ENCODE measurements around the gene WDR75. TPM values are rescaled to one million over a fixed set of nuclear protein-coding genes. Genes with fewer than 3 reads are reported as not detected.
A peak's percentile ranks its signal among the peaks of the same experiment; 100 is the strongest.

The WDR75 gene
- total and polyA plus RNA-seq, 9 donors = 29.1 to 39.6 (median 34.5) TPM

DNA sequence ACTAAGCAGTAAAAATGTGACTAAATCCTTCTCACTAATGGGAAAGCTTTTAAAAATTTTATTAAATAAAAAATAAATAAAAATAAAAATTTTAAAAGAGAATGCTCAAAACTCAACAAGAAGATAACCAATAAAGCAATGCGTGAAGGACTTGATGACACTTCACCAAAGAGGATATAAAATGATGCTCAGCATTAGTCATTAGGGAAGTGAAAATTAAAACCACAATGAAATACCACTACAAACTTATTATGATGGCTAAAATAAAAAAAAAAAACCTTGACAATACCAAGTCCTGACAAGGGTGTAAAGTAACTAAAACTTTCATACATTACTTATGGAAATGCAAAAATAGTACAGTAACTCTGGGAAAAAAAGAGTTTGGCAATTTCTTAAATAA, 3.3 kb upstream of the WDR75 start:
- Histone ChIP-seq H3K27ac (ENCODE audit: low read length) (no peak overlapping the region), H3K9me3 (replicated peaks; ENCODE audit: control insufficient read depth, low read depth, low read length) (no peaks in the 10 kb centered on the region), H3K36me3 (ENCODE audit: control insufficient read depth, insufficient read depth, low read length) (no peaks in the 10 kb centered on the region), H3K27me3 (ENCODE audit: control insufficient read depth, insufficient read depth, low read length) (no peaks in the 10 kb centered on the region), H3K4me1 (ENCODE audit: control insufficient read depth, insufficient read depth, low read length) (peaks cover 5% of the 10 kb centered on the region), H3K4me3 (ENCODE audit: low read length) (no peak overlapping the region)
- no CpG with 5 or more reads among the region's 1 CpG for WGBS (ENCODE audit: insufficient coverage)
- no peak for DNase-seq

DNA sequence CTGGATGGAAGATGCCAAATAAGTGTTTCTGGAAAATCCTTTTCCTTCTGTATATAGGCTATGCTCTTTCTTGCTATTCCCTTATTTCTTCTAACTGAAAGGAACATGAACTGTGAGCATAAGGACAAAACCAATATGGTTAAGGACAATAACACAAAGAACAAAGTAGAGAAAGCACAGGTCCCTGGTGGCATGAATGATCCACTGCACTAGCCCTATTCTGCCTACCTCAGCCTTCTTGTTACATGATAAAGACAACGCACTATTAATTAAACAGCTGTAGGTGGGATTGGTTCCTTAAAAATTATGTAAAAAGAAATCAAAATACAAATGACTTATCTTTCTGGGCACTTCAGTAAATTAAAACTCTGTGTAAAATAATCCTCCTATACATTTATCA, 1.9 kb upstream of the WDR75 start:
- Histone ChIP-seq H3K27ac (ENCODE audit: low read length) (no peak overlapping the region), H3K36me3 (ENCODE audit: control insufficient read depth, insufficient read depth, low read length) (peaks cover 3% of the 10 kb centered on the region), H3K27me3 (ENCODE audit: control insufficient read depth, insufficient read depth, low read length) (no peaks in the 10 kb centered on the region), H3K4me3 (ENCODE audit: low read length) (no peak overlapping the region), H3K9me3 (replicated peaks; ENCODE audit: control insufficient read depth, low read depth, low read length) (no peaks in the 10 kb centered on the region), H3K4me1 (ENCODE audit: control insufficient read depth, insufficient read depth, low read length) (peaks cover 5% of the 10 kb centered on the region)
- DNase-seq = no peak
- WGBS (ENCODE audit: insufficient coverage) = no CpG with 5 or more reads among the region's 1 CpG

DNA sequence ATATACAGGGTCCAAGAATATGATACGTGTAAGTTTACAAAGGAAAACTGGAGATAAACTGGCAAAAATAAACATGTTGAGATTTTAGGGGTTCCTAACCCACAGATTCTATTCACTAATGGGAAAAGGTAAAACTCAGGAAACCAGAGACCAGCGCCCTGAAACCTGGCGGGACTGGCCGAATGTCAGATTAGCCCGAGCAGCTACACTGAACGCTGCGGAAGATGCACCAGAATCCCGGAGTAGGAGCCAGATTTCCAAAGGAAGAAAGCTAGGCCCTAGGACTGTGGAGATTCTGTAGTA, 679 bp upstream of the WDR75 start:
- no peak for DNase-seq
- peaks cover 5% of the 10 kb centered on the region for H3K4me1 ChIP-seq (ENCODE audit: control insufficient read depth, insufficient read depth, low read length)
- H3K36me3 ChIP-seq (ENCODE audit: control insufficient read depth, insufficient read depth, low read length) = peaks cover 3% of the 10 kb centered on the region
- H3K27ac ChIP-seq (ENCODE audit: low read length) = peak overlapping the region; percentile 98
- WGBS (ENCODE audit: insufficient coverage) = 0% methylated on average over 7 of the region's 8 CpGs
- H3K4me3 ChIP-seq (ENCODE audit: low read length) = peak overlapping the region; percentile 94
- no peaks in the 10 kb centered on the region for H3K9me3 ChIP-seq (replicated peaks; ENCODE audit: control insufficient read depth, low read depth, low read length)
- no peaks in the 10 kb centered on the region for H3K27me3 ChIP-seq (ENCODE audit: control insufficient read depth, insufficient read depth, low read length)

DNA sequence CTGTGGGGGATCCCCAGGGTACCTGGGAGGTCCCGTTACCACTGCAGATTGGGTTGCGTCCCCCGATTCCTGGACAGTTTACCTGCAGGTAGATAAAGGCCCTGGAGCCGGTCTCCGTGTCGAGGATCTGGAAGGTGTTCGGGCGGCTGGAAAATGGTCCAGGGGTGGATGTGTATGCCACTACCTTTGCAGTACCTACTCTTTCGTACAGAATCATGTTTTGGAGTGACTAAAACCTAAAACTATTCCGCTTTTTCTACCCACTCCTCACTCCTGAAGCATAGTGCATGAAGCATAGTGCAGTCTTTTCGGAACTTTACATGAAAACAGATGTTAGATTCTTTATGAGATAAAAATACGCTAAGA, 418 bp downstream of the WDR75 start:
- 5% methylated on average over 3 of the region's 12 CpGs for WGBS (ENCODE audit: insufficient coverage)
- peak overlapping the region; percentile 98 for H3K27ac ChIP-seq (ENCODE audit: low read length)
- H3K36me3 ChIP-seq (ENCODE audit: control insufficient read depth, insufficient read depth, low read length) = peaks cover 8% of the 10 kb centered on the region
- DNase-seq = no peak
- no peaks in the 10 kb centered on the region for H3K9me3 ChIP-seq (replicated peaks; ENCODE audit: control insufficient read depth, low read depth, low read length)
- H3K4me3 ChIP-seq (ENCODE audit: low read length) = peak overlapping the region; percentile 94
- H3K27me3 ChIP-seq (ENCODE audit: control insufficient read depth, insufficient read depth, low read length) = no peaks in the 10 kb centered on the region
- peaks cover 5% of the 10 kb centered on the region for H3K4me1 ChIP-seq (ENCODE audit: control insufficient read depth, insufficient read depth, low read length)

DNA sequence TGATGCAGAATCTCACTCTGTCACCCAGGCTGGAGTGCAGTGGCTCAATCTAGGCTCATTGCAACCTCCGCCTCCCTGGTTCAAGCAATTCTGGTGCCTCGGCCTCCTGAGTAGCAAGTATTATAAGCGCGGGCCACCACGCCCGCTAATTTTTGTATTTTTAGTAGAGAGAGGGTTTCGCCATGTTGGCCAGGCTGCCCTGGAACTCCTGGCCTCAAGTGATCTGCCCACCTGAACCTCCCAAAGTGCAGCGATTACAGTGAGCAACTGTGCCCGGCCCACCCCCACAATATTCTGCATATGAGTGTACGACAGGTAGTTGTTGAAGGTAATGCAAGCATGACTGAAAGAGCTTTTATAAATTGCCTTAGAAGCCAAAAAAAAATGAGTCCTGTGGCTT, 1.2 kb downstream of the WDR75 start:
- H3K36me3 ChIP-seq (ENCODE audit: control insufficient read depth, insufficient read depth, low read length) = peaks cover 10% of the 10 kb centered on the region
- peaks cover 5% of the 10 kb centered on the region for H3K4me1 ChIP-seq (ENCODE audit: control insufficient read depth, insufficient read depth, low read length)
- H3K27me3 ChIP-seq (ENCODE audit: control insufficient read depth, insufficient read depth, low read length) = no peaks in the 10 kb centered on the region
- H3K4me3 ChIP-seq (ENCODE audit: low read length) = peak overlapping the region; percentile 1
- DNase-seq = no peak
- 100% methylated on average over 1 of the region's 10 CpGs for WGBS (ENCODE audit: insufficient coverage)
- H3K27ac ChIP-seq (ENCODE audit: low read length) = no peak overlapping the region
- no peaks in the 10 kb centered on the region for H3K9me3 ChIP-seq (replicated peaks; ENCODE audit: control insufficient read depth, low read depth, low read length)

DNA sequence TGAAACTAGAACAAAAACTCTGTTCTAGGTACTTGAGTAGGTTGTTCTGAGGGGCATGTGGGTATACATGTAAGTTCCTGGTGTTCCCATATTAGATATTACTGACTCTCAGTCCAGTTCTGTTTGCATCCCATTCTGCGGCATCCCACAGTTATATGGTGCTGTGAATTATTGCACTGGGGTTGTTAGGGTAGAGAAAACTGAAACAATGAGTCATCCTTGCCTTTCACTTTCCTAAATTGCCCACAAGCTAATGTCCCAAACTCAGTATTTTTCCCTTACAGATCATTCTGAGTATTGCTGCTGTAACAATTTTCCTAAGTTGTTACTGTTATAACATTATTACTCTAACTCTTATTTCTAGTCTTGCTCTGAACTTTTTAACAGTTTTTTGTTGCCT, 3.0 kb downstream of the WDR75 start:
- Histone ChIP-seq H3K4me3 (ENCODE audit: low read length) (no peak overlapping the region), H3K4me1 (ENCODE audit: control insufficient read depth, insufficient read depth, low read length) (peaks cover 5% of the 10 kb centered on the region), H3K36me3 (ENCODE audit: control insufficient read depth, insufficient read depth, low read length) (peaks cover 16% of the 10 kb centered on the region), H3K9me3 (replicated peaks; ENCODE audit: control insufficient read depth, low read depth, low read length) (no peaks in the 10 kb centered on the region), H3K27ac (ENCODE audit: low read length) (no peak overlapping the region), H3K27me3 (ENCODE audit: control insufficient read depth, insufficient read depth, low read length) (no peaks in the 10 kb centered on the region)
- DNase-seq = no peak
- no CpG with 5 or more reads among the region's 1 CpG for WGBS (ENCODE audit: insufficient coverage)

DNA sequence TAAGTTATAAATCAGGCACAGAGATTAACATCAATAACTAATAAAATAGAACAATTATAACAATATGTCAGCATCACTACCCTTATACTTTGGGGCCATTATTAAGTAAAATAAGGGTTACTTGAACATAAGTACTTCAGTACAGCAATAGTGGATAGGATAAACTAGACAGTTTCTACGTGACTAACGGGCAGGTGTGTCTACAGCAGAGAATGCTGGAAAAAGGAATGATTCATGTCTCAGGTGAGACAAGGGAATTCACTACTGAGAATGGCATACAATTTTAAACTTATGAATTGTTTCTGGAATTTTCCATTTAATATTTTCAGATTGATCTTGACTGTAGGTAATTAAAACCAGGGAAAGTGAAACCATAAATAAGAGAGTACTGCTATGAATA, 5.5 kb downstream of the WDR75 start:
- Histone ChIP-seq H3K4me3 (ENCODE audit: low read length) (no peak overlapping the region), H3K4me1 (ENCODE audit: control insufficient read depth, insufficient read depth, low read length) (peaks cover 5% of the 10 kb centered on the region), H3K27me3 (ENCODE audit: control insufficient read depth, insufficient read depth, low read length) (no peaks in the 10 kb centered on the region), H3K9me3 (replicated peaks; ENCODE audit: control insufficient read depth, low read depth, low read length) (no peaks in the 10 kb centered on the region), H3K36me3 (ENCODE audit: control insufficient read depth, insufficient read depth, low read length) (peaks cover 26% of the 10 kb centered on the region), H3K27ac (ENCODE audit: low read length) (no peak overlapping the region)
- no peak for DNase-seq
- WGBS (ENCODE audit: insufficient coverage) = no CpG with 5 or more reads among the region's 2 CpGs

DNA sequence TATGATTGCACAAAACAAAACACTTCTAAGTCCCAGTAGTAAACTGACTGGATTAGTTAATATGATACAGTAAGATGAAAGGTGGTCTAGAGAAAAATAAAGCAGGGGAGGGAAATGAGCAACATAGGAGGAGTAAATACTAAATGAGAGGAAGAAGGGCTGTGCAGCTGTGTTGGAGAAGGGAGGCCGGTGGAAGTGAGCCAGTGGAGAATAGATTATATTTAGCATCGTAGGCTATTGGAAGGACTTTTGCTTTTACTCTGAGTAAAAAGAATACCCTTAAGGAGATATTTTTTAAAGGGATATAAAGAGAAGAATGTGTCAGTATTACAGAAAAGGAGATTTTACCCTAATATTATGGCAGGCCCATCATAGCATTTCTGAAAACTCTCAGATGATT, 12.7 kb downstream of the WDR75 start:
- H3K4me1 ChIP-seq (ENCODE audit: control insufficient read depth, insufficient read depth, low read length) = no peaks in the 10 kb centered on the region
- H3K27ac ChIP-seq (ENCODE audit: low read length) = peak overlapping the region; percentile 48
- peak; percentile 96 for DNase-seq
- no peaks in the 10 kb centered on the region for H3K9me3 ChIP-seq (replicated peaks; ENCODE audit: control insufficient read depth, low read depth, low read length)
- H3K27me3 ChIP-seq (ENCODE audit: control insufficient read depth, insufficient read depth, low read length) = no peaks in the 10 kb centered on the region
- peaks cover 25% of the 10 kb centered on the region for H3K36me3 ChIP-seq (ENCODE audit: control insufficient read depth, insufficient read depth, low read length)
- H3K4me3 ChIP-seq (ENCODE audit: low read length) = no peak overlapping the region
- WGBS (ENCODE audit: insufficient coverage) = 25% methylated on average over 1 of the region's 2 CpGs

DNA sequence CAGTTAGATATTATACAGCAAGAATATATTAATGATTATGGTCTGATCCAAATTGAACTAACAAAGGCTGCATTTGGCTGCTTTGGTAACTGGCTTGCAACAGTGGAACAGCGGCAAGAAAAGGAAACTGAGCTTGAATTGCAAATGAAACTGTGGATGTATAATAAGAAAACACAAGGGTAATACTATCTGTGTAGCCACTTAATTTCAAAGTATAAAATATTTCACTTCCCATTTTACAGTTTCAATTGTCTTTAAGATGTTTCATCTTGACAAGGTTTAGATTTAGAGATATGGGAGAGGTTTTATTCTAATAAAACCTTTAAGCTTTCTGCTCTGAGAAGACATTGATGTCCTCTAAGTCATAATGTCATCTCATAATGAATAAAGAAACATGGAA, 23.8 kb downstream of the WDR75 start:
- no peak overlapping the region for H3K4me3 ChIP-seq (ENCODE audit: low read length)
- H3K36me3 ChIP-seq (ENCODE audit: control insufficient read depth, insufficient read depth, low read length) = peaks cover 47% of the 10 kb centered on the region
- H3K27me3 ChIP-seq (ENCODE audit: control insufficient read depth, insufficient read depth, low read length) = no peaks in the 10 kb centered on the region
- no peak for DNase-seq
- no peaks in the 10 kb centered on the region for H3K9me3 ChIP-seq (replicated peaks; ENCODE audit: control insufficient read depth, low read depth, low read length)
- no peaks in the 10 kb centered on the region for H3K4me1 ChIP-seq (ENCODE audit: control insufficient read depth, insufficient read depth, low read length)
- H3K27ac ChIP-seq (ENCODE audit: low read length) = no peak overlapping the region
- no CpG with 5 or more reads among the region's 1 CpG for WGBS (ENCODE audit: insufficient coverage)

DNA sequence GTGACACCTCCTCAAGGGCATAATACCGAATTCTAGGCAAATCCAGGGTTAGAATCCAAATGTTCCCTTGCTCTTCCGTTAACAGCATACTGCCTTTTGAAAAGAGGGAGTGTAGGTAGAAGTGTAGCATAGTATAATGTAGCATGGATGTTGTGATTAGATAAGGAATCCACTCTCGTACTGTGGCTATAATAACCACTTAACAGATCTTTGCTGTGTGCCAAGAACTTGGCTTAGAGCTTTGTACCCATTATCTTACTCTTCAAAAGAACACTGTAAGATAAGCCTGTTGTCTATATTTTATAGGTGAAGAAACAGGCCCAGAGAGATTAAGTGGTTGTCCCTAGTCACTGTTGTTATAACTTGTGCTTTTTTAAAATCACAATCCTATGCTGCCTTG, 24.2 kb downstream of the WDR75 start:
- Histone ChIP-seq H3K4me3 (ENCODE audit: low read length) (no peak overlapping the region), H3K27me3 (ENCODE audit: control insufficient read depth, insufficient read depth, low read length) (no peaks in the 10 kb centered on the region), H3K27ac (ENCODE audit: low read length) (no peak overlapping the region), H3K4me1 (ENCODE audit: control insufficient read depth, insufficient read depth, low read length) (no peaks in the 10 kb centered on the region), H3K36me3 (ENCODE audit: control insufficient read depth, insufficient read depth, low read length) (peaks cover 44% of the 10 kb centered on the region), H3K9me3 (replicated peaks; ENCODE audit: control insufficient read depth, low read depth, low read length) (no peaks in the 10 kb centered on the region)
- DNase-seq = no peak
- WGBS (ENCODE audit: insufficient coverage) = 80% methylated on average over 2 of the region's 3 CpGs

DNA sequence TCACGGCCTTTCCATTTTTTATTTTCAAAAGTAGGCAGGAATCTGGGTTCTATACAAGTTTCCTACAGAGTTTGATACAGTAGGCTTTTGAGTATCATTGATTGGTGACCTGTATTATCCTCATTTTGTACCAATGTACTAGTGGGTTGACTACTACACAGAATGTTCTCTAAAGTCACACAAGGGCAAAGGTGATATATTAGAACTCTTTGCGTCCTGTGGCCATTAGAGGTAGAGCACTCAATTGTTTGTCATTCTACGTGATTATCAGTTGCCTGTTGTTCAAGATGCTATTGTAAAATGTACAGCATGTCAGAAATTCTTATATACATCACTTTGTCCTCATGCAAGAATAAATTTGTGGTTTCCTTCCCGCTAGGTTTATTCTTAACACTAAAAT, 24.8 kb downstream of the WDR75 start:
- Histone ChIP-seq H3K4me3 (ENCODE audit: low read length) (no peak overlapping the region), H3K27ac (ENCODE audit: low read length) (no peak overlapping the region), H3K36me3 (ENCODE audit: control insufficient read depth, insufficient read depth, low read length) (peaks cover 42% of the 10 kb centered on the region)

More for the DNA sequence above, 24.8 kb downstream of the WDR75 start:
- 90% methylated on average over 2 of the region's 4 CpGs for WGBS (ENCODE audit: insufficient coverage)
- H3K4me1 ChIP-seq (ENCODE audit: control insufficient read depth, insufficient read depth, low read length) = no peaks in the 10 kb centered on the region
- DNase-seq = no peak
- no peaks in the 10 kb centered on the region for H3K27me3 ChIP-seq (ENCODE audit: control insufficient read depth, insufficient read depth, low read length)
- no peaks in the 10 kb centered on the region for H3K9me3 ChIP-seq (replicated peaks; ENCODE audit: control insufficient read depth, low read depth, low read length)
